Measurements from ENCODE around the gene UFD1.

DNA sequence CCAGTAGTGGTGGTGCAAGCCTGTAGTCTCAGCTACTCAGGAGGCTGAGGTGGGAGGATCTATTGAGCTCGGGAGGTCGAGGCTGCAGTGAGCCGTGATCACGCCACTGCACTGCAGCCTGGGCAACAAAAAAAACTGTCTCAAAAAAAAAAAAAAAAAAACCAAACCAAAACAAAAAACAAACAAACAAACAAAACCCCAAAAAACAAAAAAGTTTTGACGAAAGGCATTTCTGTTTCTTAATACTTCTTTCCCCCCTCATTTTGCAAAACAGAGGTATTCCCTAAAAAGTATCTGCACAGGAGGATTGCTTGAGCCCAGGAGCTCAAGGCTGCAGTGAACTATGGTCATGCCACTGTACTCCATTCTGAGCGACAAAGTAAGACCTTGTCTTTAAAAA is 58.7 kb downstream of the UFD1 start:
- TF ChIP-seq, protein P1, sequence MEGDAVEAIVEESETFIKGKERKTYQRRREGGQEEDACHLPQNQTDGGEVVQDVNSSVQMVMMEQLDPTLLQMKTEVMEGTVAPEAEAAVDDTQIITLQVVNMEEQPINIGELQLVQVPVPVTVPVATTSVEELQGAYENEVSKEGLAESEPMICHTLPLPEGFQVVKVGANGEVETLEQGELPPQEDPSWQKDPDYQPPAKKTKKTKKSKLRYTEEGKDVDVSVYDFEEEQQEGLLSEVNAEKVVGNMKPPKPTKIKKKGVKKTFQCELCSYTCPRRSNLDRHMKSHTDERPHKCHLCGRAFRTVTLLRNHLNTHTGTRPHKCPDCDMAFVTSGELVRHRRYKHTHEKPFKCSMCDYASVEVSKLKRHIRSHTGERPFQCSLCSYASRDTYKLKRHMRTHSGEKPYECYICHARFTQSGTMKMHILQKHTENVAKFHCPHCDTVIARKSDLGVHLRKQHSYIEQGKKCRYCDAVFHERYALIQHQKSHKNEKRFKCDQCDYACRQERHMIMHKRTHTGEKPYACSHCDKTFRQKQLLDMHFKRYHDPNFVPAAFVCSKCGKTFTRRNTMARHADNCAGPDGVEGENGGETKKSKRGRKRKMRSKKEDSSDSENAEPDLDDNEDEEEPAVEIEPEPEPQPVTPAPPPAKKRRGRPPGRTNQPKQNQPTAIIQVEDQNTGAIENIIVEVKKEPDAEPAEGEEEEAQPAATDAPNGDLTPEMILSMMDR (IDR thresholded peaks at IDR 0.05): no peak
- TF ChIP-seq HMGA2 (CRISPR knock-in tag; IDR thresholded peaks at IDR 0.05) (no peak), FOXJ3 (CRISPR knock-in tag; IDR thresholded peaks at IDR 0.05; ENCODE audit: borderline replicate concordance) (no peak), NR2C2 (CRISPR knock-in tag; IDR thresholded peaks at IDR 0.05) (no peak), ZNF121 (CRISPR knock-in tag; IDR thresholded peaks at IDR 0.05) (no peak), KAT7 (CRISPR knock-in tag; IDR thresholded peaks at IDR 0.05; ENCODE audit: borderline replicate concordance) (no peak), SP1 (CRISPR knock-in tag; conservative IDR thresholded peaks at IDR 0.05) (no peak), GABPB1 (CRISPR knock-in tag; IDR thresholded peaks at IDR 0.05) (no peak)
- TF ChIP-seq, protein P2, sequence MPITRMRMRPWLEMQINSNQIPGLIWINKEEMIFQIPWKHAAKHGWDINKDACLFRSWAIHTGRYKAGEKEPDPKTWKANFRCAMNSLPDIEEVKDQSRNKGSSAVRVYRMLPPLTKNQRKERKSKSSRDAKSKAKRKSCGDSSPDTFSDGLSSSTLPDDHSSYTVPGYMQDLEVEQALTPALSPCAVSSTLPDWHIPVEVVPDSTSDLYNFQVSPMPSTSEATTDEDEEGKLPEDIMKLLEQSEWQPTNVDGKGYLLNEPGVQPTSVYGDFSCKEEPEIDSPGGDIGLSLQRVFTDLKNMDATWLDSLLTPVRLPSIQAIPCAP (CRISPR knock-in tag; IDR thresholded peaks at IDR 0.05): no peak
- TF ChIP-seq, protein P3, sequence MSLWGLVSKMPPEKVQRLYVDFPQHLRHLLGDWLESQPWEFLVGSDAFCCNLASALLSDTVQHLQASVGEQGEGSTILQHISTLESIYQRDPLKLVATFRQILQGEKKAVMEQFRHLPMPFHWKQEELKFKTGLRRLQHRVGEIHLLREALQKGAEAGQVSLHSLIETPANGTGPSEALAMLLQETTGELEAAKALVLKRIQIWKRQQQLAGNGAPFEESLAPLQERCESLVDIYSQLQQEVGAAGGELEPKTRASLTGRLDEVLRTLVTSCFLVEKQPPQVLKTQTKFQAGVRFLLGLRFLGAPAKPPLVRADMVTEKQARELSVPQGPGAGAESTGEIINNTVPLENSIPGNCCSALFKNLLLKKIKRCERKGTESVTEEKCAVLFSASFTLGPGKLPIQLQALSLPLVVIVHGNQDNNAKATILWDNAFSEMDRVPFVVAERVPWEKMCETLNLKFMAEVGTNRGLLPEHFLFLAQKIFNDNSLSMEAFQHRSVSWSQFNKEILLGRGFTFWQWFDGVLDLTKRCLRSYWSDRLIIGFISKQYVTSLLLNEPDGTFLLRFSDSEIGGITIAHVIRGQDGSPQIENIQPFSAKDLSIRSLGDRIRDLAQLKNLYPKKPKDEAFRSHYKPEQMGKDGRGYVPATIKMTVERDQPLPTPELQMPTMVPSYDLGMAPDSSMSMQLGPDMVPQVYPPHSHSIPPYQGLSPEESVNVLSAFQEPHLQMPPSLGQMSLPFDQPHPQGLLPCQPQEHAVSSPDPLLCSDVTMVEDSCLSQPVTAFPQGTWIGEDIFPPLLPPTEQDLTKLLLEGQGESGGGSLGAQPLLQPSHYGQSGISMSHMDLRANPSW (CRISPR knock-in tag; conservative IDR thresholded peaks at IDR 0.05; ENCODE audit: low read depth): no peak
